ENCODE data around the gene SACS.

SACS gene, protein sequence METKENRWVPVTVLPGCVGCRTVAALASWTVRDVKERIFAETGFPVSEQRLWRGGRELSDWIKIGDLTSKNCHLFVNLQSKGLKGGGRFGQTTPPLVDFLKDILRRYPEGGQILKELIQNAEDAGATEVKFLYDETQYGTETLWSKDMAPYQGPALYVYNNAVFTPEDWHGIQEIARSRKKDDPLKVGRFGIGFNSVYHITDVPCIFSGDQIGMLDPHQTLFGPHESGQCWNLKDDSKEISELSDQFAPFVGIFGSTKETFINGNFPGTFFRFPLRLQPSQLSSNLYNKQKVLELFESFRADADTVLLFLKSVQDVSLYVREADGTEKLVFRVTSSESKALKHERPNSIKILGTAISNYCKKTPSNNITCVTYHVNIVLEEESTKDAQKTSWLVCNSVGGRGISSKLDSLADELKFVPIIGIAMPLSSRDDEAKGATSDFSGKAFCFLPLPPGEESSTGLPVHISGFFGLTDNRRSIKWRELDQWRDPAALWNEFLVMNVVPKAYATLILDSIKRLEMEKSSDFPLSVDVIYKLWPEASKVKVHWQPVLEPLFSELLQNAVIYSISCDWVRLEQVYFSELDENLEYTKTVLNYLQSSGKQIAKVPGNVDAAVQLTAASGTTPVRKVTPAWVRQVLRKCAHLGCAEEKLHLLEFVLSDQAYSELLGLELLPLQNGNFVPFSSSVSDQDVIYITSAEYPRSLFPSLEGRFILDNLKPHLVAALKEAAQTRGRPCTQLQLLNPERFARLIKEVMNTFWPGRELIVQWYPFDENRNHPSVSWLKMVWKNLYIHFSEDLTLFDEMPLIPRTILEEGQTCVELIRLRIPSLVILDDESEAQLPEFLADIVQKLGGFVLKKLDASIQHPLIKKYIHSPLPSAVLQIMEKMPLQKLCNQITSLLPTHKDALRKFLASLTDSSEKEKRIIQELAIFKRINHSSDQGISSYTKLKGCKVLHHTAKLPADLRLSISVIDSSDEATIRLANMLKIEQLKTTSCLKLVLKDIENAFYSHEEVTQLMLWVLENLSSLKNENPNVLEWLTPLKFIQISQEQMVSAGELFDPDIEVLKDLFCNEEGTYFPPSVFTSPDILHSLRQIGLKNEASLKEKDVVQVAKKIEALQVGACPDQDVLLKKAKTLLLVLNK (N-terminal part only)

DNA sequence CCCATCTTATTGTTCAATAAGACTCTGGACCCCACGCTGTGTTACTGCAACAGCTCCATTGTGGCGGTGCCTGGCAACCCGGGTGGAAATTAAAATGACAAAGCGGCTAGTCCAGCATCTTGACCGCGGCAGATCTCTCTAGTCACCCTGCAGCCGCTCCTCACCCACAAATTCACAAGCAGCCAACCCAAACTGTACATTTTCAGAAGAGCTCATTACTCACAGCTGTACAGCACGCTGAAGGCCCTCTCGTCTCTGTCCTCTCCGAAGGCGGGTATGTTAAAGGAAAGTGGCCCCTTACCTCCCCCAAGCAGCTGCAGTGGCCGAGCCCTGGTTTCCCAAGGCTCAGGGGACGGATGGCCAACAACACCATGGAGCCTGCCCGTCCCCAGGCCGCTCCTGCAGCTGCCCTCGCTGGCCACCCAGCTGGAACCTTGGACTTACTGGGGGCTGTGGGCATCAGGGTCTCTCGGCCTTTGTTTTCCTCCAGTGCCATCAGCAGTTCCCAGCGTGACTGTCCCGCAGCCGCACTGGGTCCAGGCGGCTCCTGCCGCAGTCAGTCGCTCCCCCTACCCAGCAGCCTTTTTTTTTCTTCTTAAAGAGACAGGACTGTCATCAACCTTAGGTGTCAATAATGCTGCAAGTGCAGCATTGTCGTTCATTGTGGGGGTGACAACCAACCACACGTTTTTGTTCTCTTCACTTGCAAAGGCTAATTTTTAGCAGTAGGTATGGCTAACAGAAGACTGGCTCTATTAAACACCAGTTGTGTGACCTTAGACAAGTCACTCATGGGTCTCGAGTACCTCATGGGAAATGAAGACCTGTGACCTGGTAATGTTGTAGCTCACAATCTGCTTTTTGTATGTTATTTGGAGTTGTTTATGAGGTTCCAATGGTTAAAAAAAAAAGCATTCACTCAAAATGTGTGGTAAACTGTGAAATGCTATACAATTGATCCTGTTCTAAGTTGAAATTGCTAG is at the start of gene SACS:
TSS of gene SACS (minus strand) at position 532 of the 983 bp plus-strand sequence. CDS start 22,463 bp downstream, outside the sequence.
- Mint-ChIP-seq H3K27ac (no peak within 1 kb of the TSS), H3K4me3 (no peak within 1 kb of the TSS), H3K27me3 (peaks cover 15% of the 10 kb centered on the region)

DNA sequence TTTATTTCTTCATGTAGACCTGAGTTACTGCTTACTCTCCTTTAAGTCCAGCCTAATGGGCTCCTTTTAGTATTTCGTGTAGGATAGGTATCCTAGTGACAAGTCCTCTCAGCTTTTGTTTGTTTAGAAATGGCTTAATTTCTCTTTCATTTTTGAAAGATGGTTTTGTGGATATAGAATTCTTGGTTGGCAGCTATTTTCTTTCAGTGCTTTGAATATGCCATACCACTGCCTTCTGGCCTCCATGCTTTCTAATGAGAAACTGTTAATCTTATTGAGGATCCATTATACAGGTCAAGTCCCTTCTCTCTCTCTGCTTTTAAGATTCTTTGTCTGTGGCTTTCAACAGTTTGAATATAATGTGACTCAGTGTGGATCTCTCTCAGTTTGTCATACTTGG is 46.8 kb upstream of the SACS start:
- H3K27ac Mint-ChIP-seq: no peak overlapping the region
- H3K9me3 Mint-ChIP-seq (ENCODE audit: low read depth): peaks cover 26% of the 10 kb centered on the region
- no peak overlapping the region for H3K4me3 Mint-ChIP-seq
- no peaks in the 10 kb centered on the region for H3K4me1 Mint-ChIP-seq (ENCODE audit: low read depth)
- peaks cover 7% of the 10 kb centered on the region for H3K27me3 Mint-ChIP-seq
- H3K36me3 Mint-ChIP-seq: peaks cover 17% of the 10 kb centered on the region

More for the DNA sequence above, at the start of gene SACS:
- Mint-ChIP-seq H3K9me3 (ENCODE audit: low read depth) (no peaks in the 10 kb centered on the region), H3K36me3 (no peaks in the 10 kb centered on the region), H3K4me1 (ENCODE audit: low read depth) (peaks cover 5% of the 10 kb centered on the region)

DNA sequence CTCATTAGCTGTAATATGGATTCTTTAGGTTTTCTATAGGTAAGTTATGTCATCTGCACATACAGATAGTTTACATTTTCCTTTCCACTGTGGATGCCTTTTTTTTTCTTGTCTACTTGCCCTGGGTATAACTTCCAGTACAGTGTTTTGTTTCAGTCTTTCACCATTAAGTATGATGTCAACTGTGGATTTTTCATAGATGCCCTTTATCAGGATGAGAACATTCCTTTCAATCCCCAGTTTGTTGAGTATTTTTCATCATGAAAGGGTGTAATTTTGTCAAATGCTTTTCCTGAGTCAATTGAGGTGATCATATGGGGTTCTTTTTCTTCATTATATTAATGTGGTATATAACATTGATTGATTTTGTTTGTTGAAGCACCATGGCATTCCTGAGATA is 43.6 kb upstream of the SACS start:
- Mint-ChIP-seq H3K27me3 (peaks cover 7% of the 10 kb centered on the region), H3K9me3 (ENCODE audit: low read depth) (peaks cover 26% of the 10 kb centered on the region), H3K27ac (no peak overlapping the region), H3K36me3 (peaks cover 17% of the 10 kb centered on the region), H3K4me1 (ENCODE audit: low read depth) (no peaks in the 10 kb centered on the region), H3K4me3 (no peak overlapping the region)

DNA sequence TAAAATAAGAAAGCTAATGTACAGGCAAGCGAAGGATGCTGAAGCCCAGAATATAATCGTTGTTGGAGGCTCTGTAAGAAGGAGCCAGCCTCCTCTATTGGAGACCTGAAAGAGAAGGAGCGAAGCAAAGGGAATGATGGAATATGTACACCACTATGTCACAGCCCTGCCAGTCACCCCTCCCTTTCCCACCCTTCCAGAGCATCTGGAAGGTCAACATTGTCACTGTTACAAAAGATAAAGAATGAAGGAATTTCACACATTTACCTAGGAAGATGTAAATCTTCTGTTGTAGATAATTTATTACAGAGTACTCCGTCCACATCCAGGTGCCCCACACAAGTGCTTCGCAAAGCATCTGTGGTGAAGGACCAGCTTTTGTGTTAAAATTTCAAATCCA is 39.7 kb upstream of the SACS start:
- H3K27ac Mint-ChIP-seq: no peak overlapping the region
- H3K27me3 Mint-ChIP-seq: no peaks in the 10 kb centered on the region

DNA sequence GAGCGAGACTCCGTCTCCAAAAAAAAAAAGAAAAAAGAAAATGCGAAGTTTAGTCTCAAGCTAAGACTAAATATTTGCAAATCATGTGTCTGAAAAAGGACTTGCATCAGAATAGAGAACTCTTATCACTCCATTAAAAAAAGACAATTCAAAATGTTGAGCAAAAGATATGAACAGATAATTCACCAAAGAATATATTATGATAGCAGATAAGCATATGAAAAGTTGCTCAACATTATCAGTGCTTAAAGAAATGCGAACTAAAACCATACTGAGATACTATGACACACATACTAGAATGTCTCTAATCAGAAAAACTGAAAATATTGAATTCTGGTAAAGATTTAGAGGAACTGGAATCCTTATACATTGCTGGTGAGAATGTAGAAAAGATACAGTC is 38.7 kb upstream of the SACS start:
- Mint-ChIP-seq H3K9me3 (ENCODE audit: low read depth) (no peaks in the 10 kb centered on the region), H3K4me1 (ENCODE audit: low read depth) (no peaks in the 10 kb centered on the region), H3K27ac (no peak overlapping the region), H3K4me3 (no peak overlapping the region), H3K27me3 (no peaks in the 10 kb centered on the region), H3K36me3 (no peaks in the 10 kb centered on the region)

More for the DNA sequence above, 39.7 kb upstream of the SACS start:
- H3K4me1 Mint-ChIP-seq (ENCODE audit: low read depth): no peaks in the 10 kb centered on the region
- H3K36me3 Mint-ChIP-seq: no peaks in the 10 kb centered on the region
- no peaks in the 10 kb centered on the region for H3K9me3 Mint-ChIP-seq (ENCODE audit: low read depth)
- no peak overlapping the region for H3K4me3 Mint-ChIP-seq

DNA sequence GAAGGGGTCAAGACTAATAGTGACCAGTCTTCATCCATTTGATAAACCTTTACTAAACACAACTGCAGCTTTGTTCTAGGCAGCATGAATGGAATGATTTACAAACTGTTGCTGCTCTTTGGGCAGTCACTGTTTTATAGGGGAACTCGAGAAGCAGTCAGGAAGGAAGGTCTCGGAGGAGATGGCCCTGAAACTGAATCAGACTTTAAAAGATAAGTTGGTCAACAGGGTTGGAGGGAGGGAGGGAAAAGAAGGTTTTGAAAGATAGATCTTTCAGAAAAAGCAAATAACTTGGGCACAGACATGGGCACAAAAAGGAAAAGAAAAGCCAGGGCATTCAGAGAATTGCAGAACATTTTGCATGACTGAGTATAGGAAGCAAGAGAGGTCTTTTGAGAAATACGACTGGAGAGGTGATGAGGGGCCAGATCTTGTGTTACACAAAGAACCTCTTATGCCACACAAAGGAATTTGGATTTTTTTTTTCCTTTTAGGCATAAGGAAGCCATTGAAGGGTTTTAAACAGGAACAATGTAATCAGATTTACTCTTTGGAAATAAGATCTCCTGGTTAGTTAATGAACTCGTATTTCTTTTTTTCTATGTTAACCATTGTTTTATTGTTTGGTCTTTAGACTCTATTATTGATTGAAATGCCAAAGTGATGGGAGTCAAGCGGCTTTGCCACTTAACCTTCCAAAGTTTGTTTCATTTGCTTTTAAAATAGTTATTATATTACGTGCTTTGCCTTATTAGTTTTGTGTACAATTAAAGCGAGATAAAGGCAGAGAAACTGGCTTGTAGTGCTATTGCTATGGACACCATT is 37.5 kb upstream of the SACS start:
- H3K27ac Mint-ChIP-seq: no peak overlapping the region
- H3K9me3 Mint-ChIP-seq (ENCODE audit: low read depth): no peaks in the 10 kb centered on the region
- H3K27me3 Mint-ChIP-seq: no peaks in the 10 kb centered on the region
- no peaks in the 10 kb centered on the region for H3K36me3 Mint-ChIP-seq
- H3K4me3 Mint-ChIP-seq: no peak overlapping the region
- peaks cover 4% of the 10 kb centered on the region for H3K4me1 Mint-ChIP-seq (ENCODE audit: low read depth)

DNA sequence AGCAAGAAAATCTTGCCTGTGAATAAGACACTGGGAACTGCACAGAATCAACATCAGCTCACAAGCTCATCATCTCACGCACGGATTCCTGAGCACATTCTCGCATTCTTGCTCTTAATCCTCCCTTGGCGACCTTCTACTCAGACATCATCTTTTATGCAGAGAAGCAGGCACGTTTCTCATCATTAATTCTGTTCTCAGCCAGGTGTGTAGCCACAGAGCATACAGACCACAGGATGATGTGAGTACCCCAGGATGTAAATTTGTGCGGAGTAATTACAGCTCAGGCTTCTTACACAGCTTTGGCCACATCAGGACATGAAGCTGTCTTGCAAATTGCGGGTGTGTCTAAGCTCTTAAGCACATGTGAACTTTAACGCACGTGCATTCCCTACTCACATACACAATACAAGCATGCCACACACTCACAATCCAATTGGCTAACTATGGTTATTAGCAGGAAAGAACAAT is 36.5 kb upstream of the SACS start:
- Mint-ChIP-seq H3K27ac (no peak overlapping the region), H3K9me3 (ENCODE audit: low read depth) (no peaks in the 10 kb centered on the region), H3K27me3 (no peaks in the 10 kb centered on the region), H3K4me3 (no peak overlapping the region), H3K4me1 (ENCODE audit: low read depth) (peaks cover 6% of the 10 kb centered on the region), H3K36me3 (no peaks in the 10 kb centered on the region)

DNA sequence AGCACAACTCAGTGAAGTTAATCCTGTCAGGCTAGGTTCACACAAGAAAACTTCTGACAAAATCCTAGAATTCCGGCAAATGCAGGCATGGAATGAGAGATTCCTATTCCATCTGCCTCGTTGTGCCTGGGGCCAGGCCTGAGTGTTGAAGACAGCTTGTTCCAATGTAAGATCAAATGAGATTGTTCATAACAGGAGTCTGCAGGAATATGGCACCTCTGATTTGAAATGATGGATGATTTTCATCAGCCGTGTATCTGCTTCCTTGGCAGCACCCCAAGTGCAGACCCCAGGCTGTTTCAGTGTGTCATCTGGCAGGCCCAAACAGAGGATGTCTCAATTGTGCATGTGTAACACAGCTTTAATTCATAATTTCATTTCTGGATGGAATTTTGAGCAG is 35.3 kb upstream of the SACS start:
- Mint-ChIP-seq H3K27me3 (no peaks in the 10 kb centered on the region), H3K36me3 (no peaks in the 10 kb centered on the region), H3K4me1 (ENCODE audit: low read depth) (peaks cover 6% of the 10 kb centered on the region), H3K9me3 (ENCODE audit: low read depth) (no peaks in the 10 kb centered on the region), H3K27ac (no peak overlapping the region), H3K4me3 (no peak overlapping the region)

DNA sequence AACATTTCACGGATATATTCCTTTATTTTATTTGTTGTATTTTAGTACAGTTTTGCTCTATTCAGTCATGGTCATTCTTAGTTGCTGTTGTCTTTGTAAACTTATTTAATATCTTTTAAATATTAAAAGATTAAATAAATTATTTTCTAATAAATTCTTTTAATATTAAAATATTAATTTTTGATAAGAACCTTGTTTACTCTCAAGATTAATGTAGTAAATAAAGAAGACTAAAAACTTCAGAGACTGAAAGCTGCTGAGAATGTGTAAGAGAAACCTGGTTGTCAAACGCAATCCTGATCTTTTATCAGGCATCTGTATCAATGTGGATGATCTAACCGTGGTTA is 34.4 kb upstream of the SACS start:
- Mint-ChIP-seq H3K36me3 (no peaks in the 10 kb centered on the region), H3K27me3 (no peaks in the 10 kb centered on the region), H3K9me3 (ENCODE audit: low read depth) (no peaks in the 10 kb centered on the region), H3K4me1 (ENCODE audit: low read depth) (peaks cover 6% of the 10 kb centered on the region), H3K4me3 (no peak overlapping the region), H3K27ac (no peak overlapping the region)

DNA sequence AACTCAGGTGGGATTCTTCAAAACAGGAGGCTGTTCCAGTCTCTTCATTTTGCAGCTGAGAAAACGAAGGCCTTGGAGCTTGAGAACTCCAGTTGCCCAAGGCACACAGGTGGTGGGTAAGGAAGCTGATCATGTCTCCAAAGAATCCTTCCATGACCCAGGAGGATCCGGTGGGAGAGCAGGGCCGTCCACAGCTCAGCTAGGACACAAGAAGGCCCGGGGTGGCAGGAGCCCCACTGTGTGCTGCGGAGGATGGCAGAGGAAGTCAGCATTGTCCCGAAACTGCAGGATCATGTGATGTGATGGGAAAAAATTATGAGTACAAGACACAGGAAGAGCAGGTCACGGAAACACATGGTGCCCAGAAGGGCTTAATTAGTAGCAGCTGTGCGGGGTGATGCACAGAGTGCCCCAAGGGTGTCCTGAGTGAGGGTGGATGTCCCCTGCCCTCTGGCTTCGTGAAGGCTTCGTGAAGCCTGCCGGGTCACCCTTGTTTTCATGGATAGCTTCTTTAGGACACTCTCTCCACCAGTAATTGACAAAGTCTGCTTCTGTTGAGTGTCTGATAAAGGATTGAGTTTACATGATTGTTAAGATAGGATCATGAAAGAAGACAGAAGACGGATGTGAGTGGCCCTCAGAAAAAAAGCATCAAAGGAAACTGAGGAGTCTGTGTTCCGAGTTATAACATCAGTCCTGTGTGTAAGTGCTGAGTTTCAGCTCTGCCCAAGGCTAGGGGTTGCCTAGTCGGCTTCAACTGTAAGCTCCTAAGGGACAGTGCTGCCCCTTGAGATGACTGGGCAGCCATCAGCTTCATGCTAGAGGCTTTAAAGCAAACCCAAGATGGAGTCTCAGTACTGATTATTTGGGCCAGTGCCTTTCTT is 33.8 kb upstream of the SACS start:
- Mint-ChIP-seq H3K9me3 (ENCODE audit: low read depth) (no peaks in the 10 kb centered on the region), H3K27me3 (no peaks in the 10 kb centered on the region), H3K4me3 (no peak overlapping the region), H3K27ac (no peak overlapping the region), H3K36me3 (no peaks in the 10 kb centered on the region), H3K4me1 (ENCODE audit: low read depth) (peaks cover 6% of the 10 kb centered on the region)

DNA sequence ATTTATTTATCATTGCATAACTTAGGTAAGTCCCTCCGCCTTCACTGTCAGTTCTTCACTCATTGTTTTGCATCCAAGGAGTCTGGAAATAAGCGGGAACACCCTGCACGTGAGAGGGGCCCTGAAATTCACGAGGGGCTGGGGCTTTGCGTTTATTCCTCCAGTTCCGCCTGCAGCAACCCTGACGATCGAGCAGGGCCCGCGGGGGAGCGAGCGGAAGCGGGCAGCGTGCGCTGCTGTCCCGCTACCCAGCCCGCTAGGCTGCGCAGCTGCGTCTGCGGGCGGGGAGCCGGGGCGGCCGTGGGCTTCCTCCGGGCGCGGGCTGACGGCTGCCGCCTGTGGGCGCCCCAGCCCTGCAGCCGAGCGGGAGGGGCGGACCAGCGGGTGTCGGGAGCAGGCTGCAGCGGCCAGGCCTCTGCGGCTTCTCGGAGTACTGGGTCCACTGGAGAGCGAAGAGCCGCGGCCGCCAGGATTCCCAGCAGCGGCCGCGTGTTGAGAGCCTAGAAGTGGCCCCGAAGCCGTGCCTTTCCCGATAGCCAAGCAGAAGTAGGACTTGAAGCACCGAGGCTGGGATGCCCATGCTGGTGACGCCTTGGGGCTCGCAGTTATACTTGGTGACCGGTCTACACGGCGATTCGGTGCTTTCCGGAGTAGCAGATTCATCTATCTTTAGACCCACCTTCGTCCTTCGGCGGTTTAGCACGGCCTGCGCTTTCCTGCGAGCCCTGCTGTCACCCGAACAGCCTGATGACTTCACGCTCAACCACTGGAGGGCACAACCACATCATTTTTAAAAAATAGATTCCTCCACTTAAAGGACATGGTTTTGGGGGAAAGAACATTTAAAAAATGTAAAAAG is 32.9 kb upstream of the SACS start:
- Mint-ChIP-seq H3K9me3 (ENCODE audit: low read depth) (no peaks in the 10 kb centered on the region), H3K36me3 (no peaks in the 10 kb centered on the region), H3K4me1 (ENCODE audit: low read depth) (peaks cover 6% of the 10 kb centered on the region), H3K27ac (no peak overlapping the region), H3K27me3 (peaks cover 1% of the 10 kb centered on the region), H3K4me3 (peak overlapping the region; percentile 75)

DNA sequence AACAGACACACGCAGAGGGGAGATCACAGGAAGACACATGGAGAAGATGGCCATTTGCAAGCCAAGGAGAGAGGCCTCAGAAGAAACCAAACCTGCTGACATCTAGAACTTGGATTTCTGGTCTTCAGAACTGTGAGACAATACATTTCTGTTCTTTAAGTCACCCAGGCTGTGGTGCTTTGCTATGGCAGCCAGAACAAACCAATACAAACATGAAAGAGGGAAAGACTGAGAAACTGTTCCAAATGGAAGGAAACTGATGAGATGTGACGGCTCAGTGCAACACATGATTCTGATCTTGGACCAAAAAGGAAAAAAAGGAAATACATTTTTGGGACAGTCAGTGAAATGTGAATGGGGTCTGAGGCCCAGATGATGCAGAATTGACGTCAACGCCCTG is 30.2 kb upstream of the SACS start:
- Mint-ChIP-seq H3K9me3 (ENCODE audit: low read depth) (no peaks in the 10 kb centered on the region), H3K27ac (no peak overlapping the region), H3K4me1 (ENCODE audit: low read depth) (peaks cover 6% of the 10 kb centered on the region), H3K36me3 (peaks cover 3% of the 10 kb centered on the region), H3K4me3 (no peak overlapping the region), H3K27me3 (peaks cover 1% of the 10 kb centered on the region)

Data from activated naive CD8-positive, alpha-beta T cell (primary cell).